K562 (cell line): ENCODE measurements around the gene HLA-DMB. TPM values are rescaled to one million over a fixed set of nuclear protein-coding genes. Genes with fewer than 3 reads are reported as not detected.
A peak's percentile ranks its signal among the peaks of the same experiment; 100 is the strongest.

Source experiments
- BACH1 ChIP-seq: fragments of 200-800 bp; sonication (Bioruptor generic); IDR thresholded peaks from 2 replicates; pipeline ENCODE4 v1.6.1; 2016; ENCODE audit warnings: missing genetic modification characterization, missing compliant biosample characterization
- BCL6 ChIP-seq: fragments of 250-450 bp; sonication (Bioruptor Pico); IDR thresholded peaks from 2 replicates; pipeline ENCODE4 v1.4.0; 2020
- CBFA2T2 ChIP-seq: fragments of 450-650 bp; conservative IDR thresholded peaks from 2 replicates; pipeline ENCODE4 v1.6.1; 2017; ENCODE audit warnings: mild to moderate bottlenecking
- CREB3L1 ChIP-seq: fragments of 450-650 bp; IDR thresholded peaks from 2 replicates; pipeline ENCODE4 v1.6.1; 2014; ENCODE audit warnings: low read depth, mild to moderate bottlenecking, moderate library complexity, borderline replicate concordance
- DPF2 ChIP-seq: fragments of 450-650 bp; IDR thresholded peaks from 2 replicates; pipeline ENCODE4 v1.6.1; 2016
- EP300 ChIP-seq: IDR thresholded peaks from 2 replicates; pipeline ENCODE4 v1.6.1; 2012; ENCODE audit warnings: low read length, improper control_type of control experiment
- ERF ChIP-seq: fragments of 450-650 bp; formaldehyde crosslinking; IDR thresholded peaks from 2 replicates; pipeline ENCODE4 v1.4.0; 2020; ENCODE audit warnings: mild to moderate bottlenecking, mixed read lengths
- HDAC2 ChIP-seq: fragments of 450-650 bp; IDR thresholded peaks from 2 replicates; pipeline ENCODE4 v1.6.1; 2016; ENCODE audit warnings: mild to moderate bottlenecking
- KLF16 ChIP-seq: IDR thresholded peaks from 2 replicates; pipeline ENCODE4 v1.6.1; 2016; ENCODE audit warnings: antibody characterized with exemption
- MITF ChIP-seq: IDR thresholded peaks from 2 replicates; pipeline ENCODE4 v1.6.1; 2014; ENCODE audit warnings: antibody characterized with exemption
- NFE2L1 ChIP-seq: fragments of 450-650 bp; IDR thresholded peaks from 2 replicates; pipeline ENCODE4 v1.6.1; 2016; ENCODE audit warnings: missing genetic modification characterization, low read depth, mild to moderate bottlenecking, missing compliant biosample characterization, moderate library complexity, borderline replicate concordance
- PHF21A ChIP-seq: fragments of 450-650 bp; IDR thresholded peaks from 2 replicates; pipeline ENCODE4 v1.6.1; 2017; ENCODE audit warnings: low read depth, borderline replicate concordance
- PURB ChIP-seq: sonication (generic); formaldehyde crosslinking; IDR thresholded peaks from 2 replicates; pipeline ENCODE4 v1.9.0; 2021; ENCODE audit warnings: low read depth, mild to moderate bottlenecking, missing genetic modification reagents
- RBM39 ChIP-seq: fragments of 200-400 bp; formaldehyde crosslinking; optimal IDR thresholded peaks from 2 replicates; pipeline ENCODE3; 2018; ENCODE audit warnings: low read depth, low read length
- TAF1 ChIP-seq: IDR thresholded peaks from 2 replicates; pipeline ENCODE4 v1.6.1; 2011; ENCODE audit warnings: mild to moderate bottlenecking, low read length, moderate library complexity; ENCODE audit not compliant: insufficient read depth, control insufficient read depth, severe bottlenecking; ENCODE audit errors: extremely low read depth
- TARDBP ChIP-seq: fragments of 450-650 bp; IDR thresholded peaks from 2 replicates; pipeline ENCODE4 v1.6.1; 2016
- THRAP3 ChIP-seq: fragments of 450-650 bp; IDR thresholded peaks from 2 replicates; pipeline ENCODE4 v1.6.1; 2016; ENCODE audit warnings: mild to moderate bottlenecking, inconsistent platforms, borderline replicate concordance
- TOE1 ChIP-seq, 2 experiments: fragments of 450-650 bp in 1 of 2; sonication (generic) in 1 of 2; formaldehyde crosslinking in 1 of 2; IDR thresholded peaks; 2 replicates each; pipeline versions ENCODE4 v1.7.1 to v1.8.0; 2016 to 2022; ENCODE audit warnings: borderline replicate concordance in 2 of 2, mild to moderate bottlenecking in 2 of 2, antibody characterized with exemption in 1 of 2, inconsistent platforms in 1 of 2, low read depth in 1 of 2, missing genetic modification reagents in 1 of 2, moderate library complexity in 1 of 2
- TRIM24 ChIP-seq, 2 experiments: fragments of 450-650 bp; IDR thresholded peaks; 2 replicates each; pipeline ENCODE4 v1.6.1; 2016
- ZSCAN32 ChIP-seq: fragments of 450-650 bp; formaldehyde crosslinking; IDR thresholded peaks from 2 replicates; pipeline ENCODE4 v1.4.0; 2020; ENCODE audit warnings: mild to moderate bottlenecking, moderate library complexity
- polyA plus RNA-seq, 8 experiments: library from polyadenylated mRNA; depleted of rRNA in 4 of 8; stranded (reverse) in 5 of 8; unstranded in 3 of 8; fragments of >200 nt; fragmentation: Nextera tagmentation in 2 of 8; fragmentation: Illumina TruSeq in 1 of 8; extraction: Ambion mirVana in 2 of 8; extraction: Trizol in 1 of 8; gene quantifications; 2 replicates each; pipeline versions ENCODE4 v1.2.1 to v1.2.3, GENCODE V29; 2011 to 2014; ENCODE audit warnings: inconsistent platforms in 1 of 8, missing spikeins in 1 of 8
- total RNA-seq, 7 experiments: library from RNA; depleted of rRNA in 6 of 7; stranded (reverse); fragments of >200 nt in 6 of 7; fragmentation: Illumina TruSeq in 2 of 7; extraction: Trizol in 2 of 7; gene quantifications; 2 replicates each; pipeline versions ENCODE4 v1.2.1 to v1.2.3, GENCODE V29; 2011 to 2021; ENCODE audit warnings: low replicate concordance in 1 of 7
- TF ChIP-seq, protein P1 (sequence below): fragments of 450-650 bp; IDR thresholded peaks from 2 replicates; pipeline ENCODE4 v1.7.0; 2016; ENCODE audit warnings: borderline replicate concordance

HLA-DMB gene
- total and polyA plus RNA-seq, 9 of the 15 experiments (the other 6 are each of a cell fraction or from before 2014, with no cell fraction given), result 0.38 TPM; not detected in 8

DNA sequence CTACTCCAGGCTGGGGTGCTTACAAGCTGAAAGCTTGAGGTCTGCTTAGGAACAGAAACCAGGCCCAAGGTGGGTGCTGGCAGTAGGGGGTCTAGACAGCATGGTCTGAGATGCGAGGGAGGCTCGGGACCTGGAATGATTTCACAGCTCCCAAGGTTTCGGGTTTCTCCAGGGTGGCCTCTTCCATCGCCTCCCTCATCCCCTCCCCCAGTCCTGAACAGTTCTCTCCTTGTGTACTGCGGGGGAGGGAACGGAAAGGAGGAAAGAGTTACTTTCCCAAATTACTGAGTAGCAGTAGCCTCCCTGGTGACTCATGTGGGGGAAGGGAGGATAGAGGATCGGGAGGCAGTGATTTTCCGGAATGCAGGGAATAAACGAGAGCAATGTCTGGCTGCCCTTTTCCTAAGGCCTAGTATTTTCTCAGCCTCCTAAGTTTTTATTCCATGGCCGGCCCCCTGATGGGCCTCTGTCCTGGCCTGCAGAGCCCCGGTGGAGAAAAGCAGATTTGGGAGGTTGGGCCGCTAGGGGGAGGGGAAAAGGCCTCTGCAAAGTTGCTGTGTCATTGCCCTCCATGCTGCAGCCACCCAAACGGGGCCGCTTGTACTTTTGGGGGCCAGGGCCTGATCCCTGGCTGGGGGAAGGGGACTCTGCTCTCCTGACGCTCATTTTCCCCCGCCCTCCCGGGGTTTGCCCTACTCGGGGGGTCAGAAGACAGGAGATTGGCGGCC is 29.0 kb upstream of the HLA-DMB start (continued):
- TF ChIP-seq, protein P1, sequence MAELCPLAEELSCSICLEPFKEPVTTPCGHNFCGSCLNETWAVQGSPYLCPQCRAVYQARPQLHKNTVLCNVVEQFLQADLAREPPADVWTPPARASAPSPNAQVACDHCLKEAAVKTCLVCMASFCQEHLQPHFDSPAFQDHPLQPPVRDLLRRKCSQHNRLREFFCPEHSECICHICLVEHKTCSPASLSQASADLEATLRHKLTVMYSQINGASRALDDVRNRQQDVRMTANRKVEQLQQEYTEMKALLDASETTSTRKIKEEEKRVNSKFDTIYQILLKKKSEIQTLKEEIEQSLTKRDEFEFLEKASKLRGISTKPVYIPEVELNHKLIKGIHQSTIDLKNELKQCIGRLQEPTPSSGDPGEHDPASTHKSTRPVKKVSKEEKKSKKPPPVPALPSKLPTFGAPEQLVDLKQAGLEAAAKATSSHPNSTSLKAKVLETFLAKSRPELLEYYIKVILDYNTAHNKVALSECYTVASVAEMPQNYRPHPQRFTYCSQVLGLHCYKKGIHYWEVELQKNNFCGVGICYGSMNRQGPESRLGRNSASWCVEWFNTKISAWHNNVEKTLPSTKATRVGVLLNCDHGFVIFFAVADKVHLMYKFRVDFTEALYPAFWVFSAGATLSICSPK, result peak; percentile 38; the same call in 1 of the 2 replicates
- peak; percentile 30; the same call in 1 of the 2 replicates for TF ChIP-seq ZSCAN32 (CRISPR knock-in tag)
- TF ChIP-seq RBM39, result peak; percentile 64
- TF ChIP-seq PURB (CRISPR knock-in tag), result no peak
- peak; percentile 93 for TF ChIP-seq DPF2
- TF ChIP-seq BCL6 (CRISPR knock-in tag), result 0 out of 2 replicates have a peak, but pooled peaks have one; percentile 43
- TF ChIP-seq CBFA2T2, result no peak; the same call in 1 of the 2 replicates
- peak; percentile 98 for TF ChIP-seq NFE2L1 (tag)
- TF ChIP-seq THRAP3, result no peak
- peak; percentile 98 for TF ChIP-seq HDAC2
- peak; percentile 84; the same call in 1 of the 2 replicates for TF ChIP-seq BACH1 (tag)
- peak; percentile 88; the same call in 1 of the 2 replicates for TF ChIP-seq TARDBP
- TF ChIP-seq MITF, result no peak
- peak; percentile 50; the same call in 1 of the 2 replicates for TF ChIP-seq CREB3L1
- peak; percentile 100 for TF ChIP-seq PHF21A
- TF ChIP-seq TOE1 (IDR thresholded peaks at IDR 0.05; ENCODE audit: borderline replicate concordance), result 0 out of 2 replicates have a peak, but pooled peaks have one; percentile 13
- TF ChIP-seq TOE1 (CRISPR knock-in tag; IDR thresholded peaks at IDR 0.05; ENCODE audit: borderline replicate concordance, low read depth), result no peak
- TF ChIP-seq TRIM24 (IDR thresholded peaks at IDR 0.05), result peak; percentile 58 to 78; a peak in 2 of 4 replicates
- TF ChIP-seq EP300, result peak; percentile 69
- peak; percentile 62 for TF ChIP-seq KLF16
- peak; percentile 89 for TF ChIP-seq TAF1
- TF ChIP-seq ERF (CRISPR knock-in tag), result no peak
